AG09309 (cell line): ENCODE measurements around the gene HIVEP1.

Experiments
- DNase-seq: peaks from one replicate; pipeline ENCODE4 v3.0.0-alpha.2; 2010; ENCODE audit warnings: low read depth
- H3K4me3 ChIP-seq: 2 replicates; pipeline ENCODE4 v1.5.1; 2011; ENCODE audit warnings: mild to moderate bottlenecking, low read depth, low read length, moderate library complexity; ENCODE audit not compliant: control insufficient read depth
- TF ChIP-seq, protein P1 (sequence below): IDR thresholded peaks from 2 replicates; pipeline ENCODE4 v1.5.1; 2011; ENCODE audit warnings: mild to moderate bottlenecking, low read depth, low read length, inconsistent platforms; ENCODE audit not compliant: insufficient read depth, control insufficient read depth; ENCODE audit errors: missing control alignments

Gene HIVEP1

DNA sequence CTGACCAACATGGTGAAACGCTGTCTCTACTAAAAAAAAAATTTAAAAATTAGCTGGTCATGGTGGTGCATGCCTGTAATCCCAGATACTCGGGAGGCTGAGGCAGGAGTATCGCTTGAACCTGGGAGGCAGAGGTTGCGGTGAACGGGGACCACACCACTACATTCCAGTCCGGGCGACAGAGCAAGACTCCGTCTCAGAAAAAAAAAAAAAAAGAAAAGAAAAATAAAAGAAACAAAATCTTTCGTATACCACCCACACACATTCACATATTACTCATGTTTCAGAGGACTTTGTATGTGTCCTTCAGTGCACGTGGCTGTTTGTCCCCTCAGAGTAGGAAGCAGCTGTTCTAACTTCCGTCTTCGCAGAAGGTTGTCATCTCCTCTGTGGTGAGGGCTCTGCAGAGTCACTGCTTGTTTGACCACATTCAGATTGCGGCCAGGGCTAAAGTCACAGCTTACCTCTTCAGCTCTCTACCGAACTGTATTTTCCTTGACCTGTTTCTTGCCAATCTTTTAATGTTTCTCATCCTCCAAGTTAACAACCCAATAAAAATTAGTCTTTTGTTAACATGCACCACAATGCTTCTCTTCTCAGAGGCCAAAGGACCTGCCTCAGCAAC lies 36.6 kb upstream of the HIVEP1 start:
- TF ChIP-seq, protein P1, sequence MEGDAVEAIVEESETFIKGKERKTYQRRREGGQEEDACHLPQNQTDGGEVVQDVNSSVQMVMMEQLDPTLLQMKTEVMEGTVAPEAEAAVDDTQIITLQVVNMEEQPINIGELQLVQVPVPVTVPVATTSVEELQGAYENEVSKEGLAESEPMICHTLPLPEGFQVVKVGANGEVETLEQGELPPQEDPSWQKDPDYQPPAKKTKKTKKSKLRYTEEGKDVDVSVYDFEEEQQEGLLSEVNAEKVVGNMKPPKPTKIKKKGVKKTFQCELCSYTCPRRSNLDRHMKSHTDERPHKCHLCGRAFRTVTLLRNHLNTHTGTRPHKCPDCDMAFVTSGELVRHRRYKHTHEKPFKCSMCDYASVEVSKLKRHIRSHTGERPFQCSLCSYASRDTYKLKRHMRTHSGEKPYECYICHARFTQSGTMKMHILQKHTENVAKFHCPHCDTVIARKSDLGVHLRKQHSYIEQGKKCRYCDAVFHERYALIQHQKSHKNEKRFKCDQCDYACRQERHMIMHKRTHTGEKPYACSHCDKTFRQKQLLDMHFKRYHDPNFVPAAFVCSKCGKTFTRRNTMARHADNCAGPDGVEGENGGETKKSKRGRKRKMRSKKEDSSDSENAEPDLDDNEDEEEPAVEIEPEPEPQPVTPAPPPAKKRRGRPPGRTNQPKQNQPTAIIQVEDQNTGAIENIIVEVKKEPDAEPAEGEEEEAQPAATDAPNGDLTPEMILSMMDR, result no peak
- no peak for DNase-seq
- no peak overlapping the region for H3K4me3 ChIP-seq

DNA sequence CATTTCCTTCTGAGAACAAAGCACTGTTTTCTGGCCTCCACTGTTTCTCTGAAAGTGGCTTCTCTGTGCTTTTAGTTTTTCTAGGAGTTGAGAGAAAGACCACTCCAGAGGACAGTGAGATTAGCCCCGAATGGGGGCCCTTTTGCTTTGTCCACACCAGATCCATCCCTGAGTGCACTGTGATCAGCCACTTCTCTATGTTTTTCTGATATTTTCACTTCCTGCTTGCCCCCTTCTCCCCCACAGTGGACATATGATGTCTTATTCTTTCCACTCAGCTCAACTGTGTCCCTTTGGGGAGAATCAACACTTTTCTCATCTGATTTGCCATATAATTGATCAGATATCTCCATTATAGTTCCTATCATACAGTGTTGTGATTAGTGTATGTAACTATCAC lies 35.6 kb upstream of the HIVEP1 start:
- DNase-seq, result no peak
- H3K4me3 ChIP-seq, result no peak overlapping the region
- TF ChIP-seq, protein P1, result no peak

DNA sequence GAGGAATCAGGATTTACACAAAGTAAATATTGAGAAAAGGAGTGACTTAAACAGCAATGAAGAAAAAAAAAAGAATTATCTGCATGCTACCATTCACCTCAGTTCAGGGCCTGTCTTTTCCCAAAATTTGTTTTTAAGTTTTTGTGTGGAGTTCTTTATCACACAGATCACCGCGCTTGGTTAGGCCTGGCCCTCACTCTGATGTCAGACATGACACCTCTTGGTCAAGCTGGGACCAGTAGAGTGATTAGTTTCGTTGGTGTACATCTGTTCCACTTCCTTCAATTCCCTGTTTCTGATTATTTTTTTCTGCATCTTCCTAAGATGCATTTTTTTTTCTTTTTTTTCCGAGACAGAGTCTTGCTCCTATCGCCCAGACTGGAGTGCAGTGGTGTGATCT lies 34.9 kb upstream of the HIVEP1 start:
- TF ChIP-seq, protein P1, result no peak
- H3K4me3 ChIP-seq, result no peak overlapping the region
- DNase-seq, result no peak

DNA sequence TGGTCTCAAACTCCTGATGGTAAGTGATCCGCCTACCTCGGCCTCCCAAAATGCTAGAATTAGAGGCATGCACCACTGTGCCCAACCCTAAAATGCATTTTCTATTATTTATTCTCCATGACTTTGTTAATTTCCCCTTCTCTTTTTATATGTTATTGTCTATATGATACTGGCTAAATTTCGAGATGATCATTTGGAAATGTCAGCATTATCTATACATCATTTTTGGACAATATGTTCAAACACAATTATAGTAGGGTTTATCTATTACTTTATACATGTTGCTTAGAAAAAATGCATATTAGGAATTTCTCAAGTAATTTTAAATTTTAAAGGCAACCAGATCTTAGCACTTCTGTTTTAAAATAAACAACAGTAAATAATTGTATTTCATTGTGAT lies 34.4 kb upstream of the HIVEP1 start:
- DNase-seq, result no peak
- TF ChIP-seq, protein P1, result no peak
- no peak overlapping the region for H3K4me3 ChIP-seq

DNA sequence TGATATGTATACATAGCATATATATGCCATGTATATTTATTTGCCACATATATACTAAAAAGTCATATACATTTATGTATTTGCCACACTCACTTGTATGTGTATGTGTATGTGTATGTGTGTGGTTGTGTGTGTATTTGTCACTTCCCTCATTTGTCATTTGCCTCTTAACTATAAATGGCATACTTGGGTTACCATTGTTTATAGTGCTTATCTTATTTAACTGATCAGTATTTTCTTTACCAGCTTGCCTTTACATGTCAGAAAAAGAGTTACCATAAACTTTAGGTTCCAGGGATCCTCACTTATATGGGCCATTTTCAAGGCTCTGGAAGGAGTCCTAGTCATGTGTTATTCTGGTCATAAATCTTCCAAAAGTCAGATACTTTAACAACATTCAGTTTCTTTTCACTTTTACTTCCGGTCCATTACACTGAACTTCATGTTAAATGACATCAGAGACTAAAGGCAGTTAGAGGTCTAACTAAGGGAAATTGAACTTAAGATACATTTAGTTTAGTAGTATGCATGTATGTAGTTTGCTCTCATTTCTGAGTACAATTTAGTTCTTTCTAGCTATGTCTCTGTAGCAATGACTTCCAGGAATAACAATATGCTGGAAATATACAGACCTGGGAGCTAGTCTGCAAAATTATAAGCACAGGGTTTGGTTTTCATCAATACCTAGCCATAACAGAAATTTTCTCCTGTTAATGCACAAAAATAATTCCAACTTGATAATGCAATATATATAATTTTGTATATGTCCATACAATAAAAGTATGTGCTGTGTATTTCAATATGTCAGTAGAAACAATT lies 33.7 kb upstream of the HIVEP1 start:
- no peak for DNase-seq

DNA sequence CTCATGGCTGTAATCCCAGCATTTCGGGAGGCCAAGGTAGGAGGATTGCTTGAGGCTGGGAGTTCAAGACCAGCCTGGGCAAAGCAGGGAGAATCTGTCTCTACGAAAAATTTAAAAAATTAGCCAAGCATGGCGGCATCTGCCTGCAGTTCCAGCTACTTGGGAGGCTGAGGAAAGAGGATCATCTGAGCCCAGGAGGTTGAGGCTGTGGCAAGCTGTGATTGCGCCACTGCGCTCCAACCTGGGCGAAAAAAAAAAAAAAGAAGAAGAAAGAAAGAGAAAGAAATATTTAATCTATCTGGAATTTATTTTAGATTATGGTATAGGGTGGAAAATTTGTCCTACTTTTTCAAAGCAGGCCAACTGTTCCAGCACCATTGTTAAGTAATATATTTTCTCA lies 32.2 kb upstream of the HIVEP1 start:
- DNase-seq, result no peak
- TF ChIP-seq, protein P1, result no peak

More for the DNA sequence above, 33.7 kb upstream of the HIVEP1 start:
- H3K4me3 ChIP-seq, result no peak overlapping the region
- TF ChIP-seq, protein P1, result no peak

More for the DNA sequence above, 32.2 kb upstream of the HIVEP1 start:
- no peak overlapping the region for H3K4me3 ChIP-seq
